Inflammatory macrophage (primary cell): ENCODE measurements around the gene KLHL42.
A peak's percentile ranks its signal among the peaks of the same experiment; 100 is the strongest.

Experiments used
- DNase-seq, 2 donors: peaks; one replicate each; pipeline ENCODE4 v3.0.0-alpha.2; 2020 to 2022

The KLHL42 gene

GRCh38 chr12:27780612-27781408 lies 777 bp downstream of the KLHL42 start:
- DNase-seq = no peak

GRCh38 chr12:27781680-27782079 lies 1.6 kb downstream of the KLHL42 start:
- DNase-seq = no peak

GRCh38 chr12:27782481-27782880 lies 2.4 kb downstream of the KLHL42 start:
- DNase-seq = no peak

- peak; percentile 29 to 41 for DNase-seq
Observed at GRCh38 chr12:27785882-27786570, 6.0 kb downstream of the KLHL42 start.

GRCh38 chr12:27787559-27787958 lies 7.5 kb downstream of the KLHL42 start:
- no peak for DNase-seq

- no peak for DNase-seq
Observed at GRCh38 chr12:27790179-27790578, 10.1 kb downstream of the KLHL42 start.

GRCh38 chr12:27794818-27795584 lies 15.0 kb downstream of the KLHL42 start:
- DNase-seq = no peak

GRCh38 chr12:27796128-27796527 lies 16.1 kb downstream of the KLHL42 start:
- no peak for DNase-seq

- no peak for DNase-seq
Observed at GRCh38 chr12:27797301-27798025, 17.4 kb downstream of the KLHL42 start.

- DNase-seq = no peak
Observed at GRCh38 chr12:27800819-27801218, 20.8 kb downstream of the KLHL42 start.

- no peak for DNase-seq
Observed at GRCh38 chr12:27801630-27802029, 21.6 kb downstream of the KLHL42 start.

- no peak for DNase-seq
Observed at GRCh38 chr12:27802511-27802910, 22.5 kb downstream of the KLHL42 start.

GRCh38 chr12:27802936-27803335 lies 22.9 kb downstream of the KLHL42 start:
- no peak for DNase-seq

GRCh38 chr12:27805238-27805637 lies 25.2 kb downstream of the KLHL42 start:
- no peak for DNase-seq

- DNase-seq = no peak
Observed at GRCh38 chr12:27806259-27806658, 26.2 kb downstream of the KLHL42 start.

GRCh38 chr12:27807063-27807703 lies 27.1 kb downstream of the KLHL42 start:
- DNase-seq = no peak

GRCh38 chr12:27808841-27809240 lies 28.8 kb downstream of the KLHL42 start:
- no peak for DNase-seq

- no peak for DNase-seq
Observed at GRCh38 chr12:27810756-27811155, 30.7 kb downstream of the KLHL42 start.

- no peak for DNase-seq
Observed at GRCh38 chr12:27812502-27812901, 32.5 kb downstream of the KLHL42 start.

- DNase-seq = peak in 1 of 2 donors; percentile 7
Observed at GRCh38 chr12:27814411-27814810, 34.4 kb downstream of the KLHL42 start.

GRCh38 chr12:27814851-27815591 lies 35.0 kb downstream of the KLHL42 start:
- DNase-seq = no peak
